ENCODE results near the gene PCNX1. TPM values are rescaled to one million over a fixed set of nuclear protein-coding genes. Genes with fewer than 3 reads are reported as not detected.

The PCNX1 gene
- total and polyA plus RNA-seq, 2 of the 4 experiments (the other 2 are of a cell fraction): 15.0 to 43.7 TPM

DNA sequence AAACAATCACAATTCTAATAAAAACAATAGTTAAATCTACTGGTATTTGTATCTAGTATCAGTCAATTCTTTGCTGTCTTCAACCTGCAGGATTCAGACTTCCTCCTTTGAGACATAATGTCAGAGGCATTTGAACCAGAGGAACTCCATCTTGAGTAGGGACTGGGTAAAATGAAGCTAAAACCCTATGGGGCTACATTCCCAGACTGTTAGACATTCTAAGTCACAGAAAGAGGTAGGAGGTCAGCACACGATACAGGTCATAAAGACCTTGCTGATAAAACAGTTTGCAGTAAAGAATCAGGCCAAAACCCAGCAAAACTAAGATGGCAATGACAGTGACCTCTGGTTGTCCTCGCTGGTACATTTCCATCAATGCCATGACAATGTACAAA lies 49.8 kb upstream of the PCNX1 start:
- CTCF ChIA-PET: no interaction called here
- BruUV-seq (replicated peaks): no TSS peak
- Histone ChIP-seq H2BK120ac (ENCODE audit: low read depth, low read length) (peak overlapping the region; percentile 76), H3K14ac (replicated peaks; ENCODE audit: low read depth, low read length) (peak overlapping the region; percentile 84), H3K4me2 (ENCODE audit: low read depth, low read length) (no peak overlapping the region), H2BK5ac (ENCODE audit: low read depth, low read length, poor library complexity, severe bottlenecking) (peak overlapping the region; percentile 70), H3K9me3 (ENCODE audit: control insufficient read depth, insufficient read depth, low read length) (no peaks in the 10 kb centered on the region), H3K4ac (ENCODE audit: low read depth, low read length) (peak overlapping the region; percentile 71), H2BK15ac (ENCODE audit: low read depth, low read length) (peak overlapping the region; percentile 32; the same call in 2 of the 3 replicates), H4K5ac (ENCODE audit: low read depth, low read length) (no peak overlapping the region), H3K36me3 (ENCODE audit: control insufficient read depth, insufficient read depth, low read length) (no peaks in the 10 kb centered on the region), H3K9me1 (ENCODE audit: insufficient read depth, low read length) (peaks cover 4% of the 10 kb centered on the region; the same call in 1 of the 2 replicates), H3K56ac (ENCODE audit: extremely low read depth, insufficient read depth, low read length) (peak overlapping the region; percentile 49; the same call in 1 of the 2 replicates), H4K91ac (ENCODE audit: insufficient read depth, low read depth, low read length) (0 out of 2 replicates have a peak overlapping the region, but pooled peaks have one; percentile 48), H3K27me3 (ENCODE audit: control insufficient read depth, insufficient read depth, low read length) (no peaks in the 10 kb centered on the region), H4K20me1 (ENCODE audit: insufficient read depth, low read length) (no peaks in the 10 kb centered on the region), H3K79me1 (ENCODE audit: low read depth in 1 of 2, low read length in 2 of 2) (no peaks in the 10 kb centered on the region), H2BK20ac (ENCODE audit: low read depth, low read length) (peak overlapping the region; percentile 82; the same call in 1 of the 2 replicates), H4K8ac (ENCODE audit: low read depth in 2 of 2, low read length in 2 of 2) (peak overlapping the region in 1 of 2 experiments; percentile 72; a peak in 1 of 4 replicates), H2AFZ (replicated peaks; ENCODE audit: low read length, poor library complexity) (no peak overlapping the region), H3K18ac (ENCODE audit: low read depth, low read length) (peak overlapping the region; percentile 27; the same call in 1 of the 2 replicates), H2AK5ac (ENCODE audit: low read depth, low read length) (peak overlapping the region; percentile 90), H3K4me1 (ENCODE audit: control insufficient read depth, insufficient read depth, low read length) (peaks cover 3% of the 10 kb centered on the region; the same call in 1 of the 2 replicates), H3K27ac (ENCODE audit: insufficient read depth, low read length) (no peak overlapping the region), H2AK9ac (replicated peaks; ENCODE audit: low read depth, low read length, poor library complexity) (no peak overlapping the region), H3K9ac (ENCODE audit: low read depth, low read length) (no peak overlapping the region), H3K4me3 (ENCODE audit: insufficient read depth, low read depth, low read length) (no peak overlapping the region), H3K23ac (ENCODE audit: low read depth, low read length) (peak overlapping the region; percentile 51)
- WGBS, 2 experiments (ENCODE audit: extremely low coverage in 2 of 2, insufficient read length in 1 of 2): no CpG with 5 or more reads among the region's 2 CpGs
- intact Hi-C loops (cut with micrococcal nuclease) (no loop called here), dilution Hi-C loops (cut with HindIII; ENCODE audit: low sequenced_read_pairs, unreplicated experiment) (no loop called here), in situ Hi-C loops (cut with MboI; ENCODE audit: low sequenced_read_pairs) (no loop called here)
- POLR2A ChIA-PET (ENCODE audit: unreplicated experiment): no interaction called here
- TF ChIP-seq SMC3 (IDR thresholded peaks at IDR 0.05; ENCODE audit: low read depth, low read length) (no peak), POLR2A (IDR thresholded peaks at IDR 0.05; ENCODE audit: low read depth, low read length) (no peak), BHLHE40 (IDR thresholded peaks at IDR 0.05; ENCODE audit: low read depth, low read length) (0 out of 2 replicates have a peak, but pooled peaks have one; percentile 9)
- peak; percentile 16 for DNase-seq
- peak; percentile 7; the same call in 1 of the 2 replicates for ATAC-seq (ENCODE audit: low read depth)
